OCI-M1 (cell line): Measurements from ENCODE around the gene FRMD5.

Experiments
- DNase-seq: peaks from one replicate; lab custom pipeline; 2025; lab: John Stamatoyannopoulos, UW

The FRMD5 gene

DNA sequence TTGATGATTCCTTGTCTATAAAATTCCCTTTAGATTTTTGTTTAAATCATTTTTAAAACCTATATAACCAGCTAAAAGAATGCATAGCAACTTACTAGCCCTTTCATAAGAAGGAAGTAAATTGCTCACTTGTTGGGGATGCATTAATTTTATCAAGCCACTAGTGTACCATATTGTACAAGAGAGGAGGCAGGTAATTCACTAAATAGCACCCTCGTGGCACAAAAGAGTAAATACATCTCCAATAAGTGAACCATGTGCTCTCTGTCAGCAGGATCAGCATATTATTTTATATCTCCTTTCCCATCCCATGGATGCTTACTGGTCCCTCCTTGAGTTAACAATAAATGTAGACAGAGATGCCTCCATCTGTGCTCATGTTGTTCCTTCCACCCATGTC lies 34.3 kb downstream of the FRMD5 start:
- no peak for DNase-seq

DNA sequence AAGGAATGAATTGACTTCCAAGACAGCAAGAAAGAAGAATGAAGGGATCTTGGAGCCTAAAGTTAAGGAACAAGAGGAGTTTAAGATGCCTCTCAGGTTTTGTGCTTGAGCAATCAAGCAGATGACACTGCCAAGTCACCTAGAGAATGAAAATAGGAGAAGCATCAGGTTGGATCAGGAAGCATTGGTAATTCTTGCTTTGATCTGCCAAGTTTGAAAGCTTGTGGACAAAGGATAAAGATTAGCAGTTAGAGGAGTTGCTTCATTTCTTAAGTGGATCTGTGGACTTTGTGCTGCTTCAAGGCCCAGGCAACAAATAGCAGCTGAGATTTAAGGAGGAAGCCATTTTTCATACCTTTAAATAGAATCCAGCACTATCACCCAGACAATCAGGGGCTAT lies 35.6 kb downstream of the FRMD5 start:
- no peak for DNase-seq

DNA sequence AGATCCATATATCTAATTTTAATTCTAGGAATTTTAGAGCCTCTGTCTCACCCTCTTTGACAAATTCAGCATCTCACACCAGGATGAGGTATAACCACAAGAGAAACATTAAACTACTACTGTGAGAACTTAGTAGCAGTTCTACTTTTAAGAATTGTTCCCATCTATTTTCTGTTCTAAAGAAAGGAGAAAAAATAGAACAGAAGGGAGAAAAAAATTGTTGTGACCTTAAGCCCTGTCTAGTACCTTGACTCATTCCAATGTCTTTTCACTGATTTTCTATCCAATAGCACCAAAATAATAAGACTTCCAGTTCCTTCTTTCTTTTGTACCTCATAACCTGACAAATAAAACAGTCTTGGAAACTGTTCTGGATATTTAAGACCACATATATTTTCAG lies 37.0 kb downstream of the FRMD5 start:
- no peak for DNase-seq

DNA sequence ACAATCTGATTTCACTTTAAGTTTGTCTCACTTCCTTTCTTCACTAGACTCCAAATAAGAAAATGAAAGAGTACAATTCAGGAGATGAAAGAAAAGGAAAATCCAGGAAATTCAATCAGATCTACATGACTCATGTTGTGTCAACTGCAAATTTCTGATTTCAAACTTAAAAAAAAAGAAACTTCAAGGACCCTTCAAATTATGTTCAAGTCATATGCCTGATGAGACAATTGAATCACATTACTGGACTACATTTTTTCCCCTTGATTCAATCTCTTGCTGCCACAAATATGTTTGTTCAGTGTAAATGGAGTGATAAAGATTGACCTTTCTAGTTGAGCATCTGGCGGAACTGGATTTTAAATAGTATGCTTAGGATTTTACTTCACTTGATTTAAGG lies 37.4 kb downstream of the FRMD5 start:
- DNase-seq: no peak

GRCh38 chr15:44153352-44153751 lies 41.7 kb downstream of the FRMD5 start:
- DNase-seq: no peak

- DNase-seq: no peak
Measured at GRCh38 chr15:44149224-44149623, 45.8 kb downstream of the FRMD5 start.

DNA sequence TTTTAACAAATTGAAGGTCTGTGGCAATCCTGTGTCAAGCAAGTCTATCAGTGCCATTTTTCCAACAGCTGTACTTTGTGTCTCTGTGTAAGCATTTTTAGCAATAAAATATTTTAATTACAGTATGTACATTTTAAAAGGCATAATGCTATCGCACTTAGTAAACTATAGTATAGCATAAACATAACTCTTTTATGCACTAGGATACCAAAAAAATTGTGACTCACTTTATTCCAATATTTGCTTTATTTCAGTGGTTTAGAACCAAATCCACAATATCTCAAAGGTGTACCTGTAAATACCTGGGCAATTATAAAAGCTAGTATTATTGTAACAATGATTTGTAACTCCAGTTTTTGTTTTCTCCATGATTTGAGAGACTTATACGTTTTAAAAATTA lies 46.5 kb downstream of the FRMD5 start:
- DNase-seq: no peak

- no peak for DNase-seq
Measured at GRCh38 chr15:44147636-44148035, 47.4 kb downstream of the FRMD5 start.

DNA sequence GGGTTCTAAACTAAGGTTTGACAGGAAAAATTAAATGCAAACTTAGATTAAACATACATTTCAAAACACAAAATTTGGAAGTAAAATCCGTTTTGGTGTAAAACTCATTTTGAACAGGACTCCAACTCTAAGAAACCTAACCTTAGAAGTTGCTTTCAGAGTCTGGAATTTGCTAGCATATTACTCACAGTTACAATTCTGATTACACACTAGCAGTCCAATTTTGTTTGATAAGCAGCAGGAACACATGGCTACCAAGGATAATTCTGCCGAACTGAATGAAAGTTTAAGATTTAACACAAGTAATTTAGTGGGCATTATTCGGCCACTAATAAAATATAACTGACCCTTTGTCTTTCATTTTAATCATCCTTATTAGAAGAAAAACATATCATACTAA lies 49.6 kb downstream of the FRMD5 start:
- no peak for DNase-seq

- no peak for DNase-seq
Measured at GRCh38 chr15:44144992-44145391, 50.1 kb downstream of the FRMD5 start.

DNA sequence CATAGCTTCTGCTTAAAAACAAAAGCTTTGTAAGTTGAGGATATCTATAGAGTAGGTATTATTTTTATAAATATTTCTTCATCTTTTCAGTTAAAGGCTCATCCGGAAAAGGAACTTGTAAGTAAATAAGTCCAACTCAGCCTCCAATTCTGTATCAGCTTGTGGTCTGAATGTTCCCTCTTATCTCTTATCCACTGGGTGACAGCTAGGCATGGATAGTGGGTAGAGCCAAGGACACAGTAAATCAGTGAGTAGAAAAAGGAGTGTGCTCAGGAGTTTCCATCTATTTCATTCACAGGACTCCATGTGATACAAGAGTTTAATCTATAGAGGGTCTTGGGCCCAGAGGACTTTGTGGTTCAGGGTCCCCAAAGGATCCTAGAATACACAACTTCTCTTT lies 50.9 kb downstream of the FRMD5 start:
- peak; percentile 64 for DNase-seq

DNA sequence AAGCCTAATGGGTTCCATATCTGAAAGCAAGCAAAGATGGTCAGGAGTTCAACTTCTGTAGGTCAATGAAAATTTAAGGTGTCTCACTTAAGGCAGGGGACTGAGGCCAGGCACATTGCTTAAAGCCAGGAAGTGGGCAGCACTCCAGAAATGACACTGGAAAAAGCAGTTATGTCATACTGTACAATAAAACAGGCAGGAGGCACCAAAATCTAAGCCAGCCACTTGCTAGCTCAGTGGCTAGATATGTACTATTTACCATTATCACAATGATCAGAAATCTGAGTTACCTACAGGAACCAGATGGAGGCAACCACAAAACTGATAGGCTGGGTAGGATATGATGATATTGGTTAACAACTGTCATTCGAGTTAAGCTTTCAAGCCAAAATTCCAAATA lies 57.3 kb downstream of the FRMD5 start:
- DNase-seq: peak; percentile 66

DNA sequence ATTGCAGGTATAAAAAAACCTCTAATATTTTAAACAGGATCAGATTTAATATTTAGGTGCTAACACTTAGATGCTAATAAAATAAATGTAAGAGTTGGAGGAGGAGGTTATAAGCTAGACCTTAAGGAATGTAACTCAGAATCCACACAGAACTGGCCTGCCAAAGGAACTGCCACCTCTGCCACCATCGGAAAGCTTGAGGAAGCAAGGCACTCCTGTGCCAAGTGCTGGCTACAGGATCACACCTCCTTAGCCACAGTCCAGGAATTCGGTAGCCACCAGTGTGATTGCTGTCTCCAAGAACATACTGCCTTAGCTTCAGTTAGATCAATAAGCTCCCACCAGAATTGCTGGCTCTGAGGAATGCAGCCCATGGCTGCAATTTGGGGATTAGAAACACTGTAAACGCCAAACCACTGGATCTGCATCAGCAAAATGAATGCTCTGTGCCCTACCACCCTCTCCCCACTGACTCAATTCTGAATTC lies 58.0 kb downstream of the FRMD5 start:
- no peak for DNase-seq

GRCh38 chr15:44132057-44132456 lies 63.0 kb downstream of the FRMD5 start:
- no peak for DNase-seq

GRCh38 chr15:44130778-44131177 lies 64.3 kb downstream of the FRMD5 start:
- no peak for DNase-seq

- no peak for DNase-seq
Measured at GRCh38 chr15:44129911-44130310, 65.2 kb downstream of the FRMD5 start.

- no peak for DNase-seq
Measured at GRCh38 chr15:44128443-44128842, 66.6 kb downstream of the FRMD5 start.

DNA sequence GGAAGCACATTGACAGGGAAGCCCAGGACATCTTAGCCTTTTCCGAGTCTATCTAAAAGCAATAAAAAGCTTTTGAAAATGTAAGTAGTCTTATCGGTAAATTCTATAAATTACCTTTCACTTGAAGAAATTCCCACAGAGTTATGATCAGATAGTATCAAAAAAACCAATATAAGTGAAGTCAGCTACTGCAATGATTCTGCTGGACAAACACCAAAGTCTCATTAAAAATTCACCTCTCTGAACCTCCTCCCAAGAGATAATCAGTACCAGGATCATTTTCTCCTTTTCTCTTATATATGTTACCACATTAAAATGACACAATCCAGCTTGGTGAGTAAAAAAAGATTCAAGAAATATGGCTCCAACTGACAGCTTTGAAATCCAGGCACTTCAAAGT lies 69.2 kb downstream of the FRMD5 start:
- DNase-seq: no peak

DNA sequence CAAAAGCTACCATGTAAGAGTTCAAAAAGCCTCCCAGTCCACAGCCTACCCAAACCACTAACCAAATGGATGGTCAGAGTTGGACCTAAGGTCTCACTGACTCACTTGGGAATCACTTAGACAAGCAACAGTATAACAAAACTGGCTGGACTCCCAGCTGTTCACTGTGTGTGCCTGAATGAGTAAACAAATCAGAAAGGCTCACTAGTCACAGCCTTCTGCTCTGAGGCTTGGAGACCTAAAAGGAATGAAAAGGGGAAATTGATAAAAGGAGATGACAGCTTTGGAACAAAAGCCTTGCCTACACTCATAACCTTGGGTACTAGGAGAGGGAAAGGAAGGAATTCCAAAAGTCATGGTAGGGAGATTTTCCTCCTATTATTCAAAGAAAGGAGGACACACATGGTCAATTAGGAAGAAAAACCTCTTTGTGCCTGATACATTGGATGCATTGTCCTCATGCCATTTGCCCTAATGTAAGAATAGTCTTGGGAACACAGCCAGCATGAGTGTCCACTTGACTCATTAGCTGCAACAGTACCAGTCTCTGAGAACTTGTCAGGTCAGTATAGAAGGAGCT lies 92.3 kb downstream of the FRMD5 start:
- no peak for DNase-seq

DNA sequence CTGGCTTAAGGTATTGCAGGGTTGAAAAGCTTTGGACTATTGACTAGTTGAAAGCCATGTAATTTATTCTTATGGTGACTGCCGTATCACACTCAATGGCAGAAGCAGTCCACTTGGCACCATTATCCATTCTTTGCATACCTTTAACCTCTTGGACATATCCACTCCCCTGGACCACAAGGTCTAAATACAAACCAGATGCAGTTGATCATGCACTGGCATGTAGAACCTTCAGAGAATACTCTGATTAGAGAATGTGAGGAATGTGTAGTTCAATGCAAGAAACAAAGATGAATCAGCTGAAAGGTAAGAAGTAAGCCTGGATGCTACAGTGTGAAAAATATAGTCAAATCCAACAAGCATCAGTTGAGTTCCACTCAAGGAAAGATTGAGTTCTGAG lies 93.1 kb downstream of the FRMD5 start:
- no peak for DNase-seq

DNA sequence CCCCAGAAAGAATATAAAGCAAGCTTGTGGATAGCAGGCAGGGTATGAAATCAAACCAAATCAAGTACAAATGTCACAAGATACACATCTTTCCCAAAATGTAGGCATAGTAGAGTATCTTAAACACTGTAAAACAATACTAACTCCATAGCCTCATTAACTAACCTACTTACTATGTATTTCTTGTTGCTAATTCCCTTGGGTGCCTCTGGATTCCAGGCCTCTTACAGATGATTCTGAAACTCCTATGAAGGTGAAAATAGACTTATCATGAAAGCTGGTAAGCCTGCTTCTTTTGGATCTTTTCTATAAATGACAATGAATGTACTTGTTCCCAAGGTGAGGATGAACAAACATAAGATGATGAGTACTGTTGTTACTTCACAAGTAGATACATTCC lies 93.8 kb downstream of the FRMD5 start:
- no peak for DNase-seq

GRCh38 chr15:44099671-44100070 lies 95.4 kb downstream of the FRMD5 start:
- DNase-seq: no peak

DNA sequence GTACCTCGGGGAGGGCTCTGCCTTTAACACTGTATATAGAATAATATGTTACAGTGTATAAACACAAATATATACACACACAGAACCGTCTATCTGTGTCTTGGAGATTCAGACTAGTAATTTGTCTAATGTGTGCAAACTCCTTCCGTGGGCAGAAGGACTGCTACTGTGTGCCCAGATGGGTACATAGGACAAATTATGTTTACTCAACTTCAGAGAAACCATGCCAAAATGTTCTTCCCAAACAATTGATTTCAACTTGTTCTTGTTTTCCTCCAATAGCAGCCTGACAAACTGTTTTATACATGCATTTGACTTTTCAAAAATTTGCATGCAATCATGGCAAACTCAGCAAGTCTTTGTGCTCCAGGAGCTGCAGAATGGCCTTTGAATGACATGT lies 97.5 kb downstream of the FRMD5 start:
- no peak for DNase-seq

DNA sequence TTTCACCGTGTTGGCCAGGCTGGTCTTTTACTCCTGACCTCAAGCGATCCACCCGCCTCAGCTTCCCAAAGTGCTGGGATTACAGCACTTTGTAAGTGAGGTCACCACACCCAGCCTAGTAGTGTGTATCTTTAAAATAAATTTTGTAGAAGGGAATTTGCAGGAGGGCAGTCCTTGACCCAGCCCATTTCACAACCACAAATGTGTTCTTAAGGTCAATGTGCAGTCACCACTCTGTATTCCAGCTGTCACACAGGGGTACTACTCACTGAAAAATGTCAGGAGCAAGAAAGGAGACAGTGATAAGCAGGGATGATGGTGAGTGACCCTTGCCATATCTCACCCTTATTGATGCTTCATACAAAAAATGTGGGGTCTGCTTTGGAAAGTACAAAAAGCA lies 98.5 kb downstream of the FRMD5 start:
- no peak for DNase-seq

GRCh38 chr15:44094781-44095180 lies 100.3 kb downstream of the FRMD5 start:
- no peak for DNase-seq
